Adipose tissue (tissue), 3 donors: ENCODE data around the gene NELFE. TPM values are rescaled to one million over a fixed set of nuclear protein-coding genes. Genes with fewer than 3 reads are reported as not detected.

Experiments used
- H3K27ac ChIP-seq: one replicate; pipeline ENCODE4 v1.5.1; 2013; ENCODE audit warnings: low read depth, low read length
- WGBS, 3 donors: extraction: QIAGEN DNeasy Blood & Tissue Kit; methylation state at CpG; one replicate each; pipeline ENCODE4 v1.1.7; 2013; 5-methylcytosine and 5-hydroxymethylcytosine counted together
- polyA plus RNA-seq, 3 donors: library from polyadenylated mRNA; stranded (reverse); fragments of 200-250 nt; gene quantifications; one replicate each; pipeline ENCODE4 v1.2.3, GENCODE V29; 2013
- donor health status: healthy with polysubstance abuse.
- donor health status: Bipolar disorder and iron deficiency.
- donor health status: healthy.

Gene NELFE
- polyA plus RNA-seq, 3 donors: 38.8 to 60.8 (median 53.2) TPM

- H3K27ac ChIP-seq: no peak overlapping the region
- whole genome bisulfite sequencing, 3 donors: 95 to 96% (median 96%) methylated on average over 1 of the region's 1 CpG
These were observed 53.7 kb downstream of the NELFE start for GRCh38 chr6:31905041-31905440.

GRCh38 chr6:31903957-31904356, 54.8 kb downstream of the NELFE start:
- H3K27ac ChIP-seq: no peak overlapping the region

More at GRCh38 chr6:31903957-31904356, 54.8 kb downstream of the NELFE start:
- WGBS, 3 donors: 56 to 73% (median 63%) methylated on average over 3 of the region's 3 CpGs

Other genes starting within 250 kb of the NELFE start
- gene LY6G6D, start 243.6 kb downstream of the NELFE start, polyA plus RNA-seq: not detected
- gene LY6G6C, start 237.2 kb downstream of the NELFE start, polyA plus RNA-seq: under 1 TPM in 1 of 3 donors, not detected in 2; 0.16 TPM
- gene MPIG6B, start 235.6 kb downstream of the NELFE start, polyA plus RNA-seq: under 1 TPM in 2 of 3 donors, not detected in 1; 0.06 to 0.22 TPM
- 100 to 1,000 TPM in 2 of 3 donors, 10 to 100 TPM in 1; 21.9 to 213 (median 122) TPM for gene DDAH2, start 229.7 kb downstream of the NELFE start, polyA plus RNA-seq
- 100 to 1,000 TPM; 140 to 335 (median 301) TPM for gene CLIC1, start 222.4 kb downstream of the NELFE start, polyA plus RNA-seq
- gene MSH5, start 219.0 kb downstream of the NELFE start, polyA plus RNA-seq: 1 to 10 TPM; 2.4 to 4.4 (median 3.9) TPM
- gene SAPCD1, start 196.3 kb downstream of the NELFE start, polyA plus RNA-seq: 1 to 10 TPM in 1 of 3 donors, under 1 TPM in 1, not detected in 1; 0.51 to 1.4 TPM
- gene VWA7, start 181.6 kb downstream of the NELFE start, polyA plus RNA-seq: 1 to 10 TPM in 1 of 3 donors, under 1 TPM in 1, not detected in 1; 0.61 to 2.1 TPM
- 10 to 100 TPM; 24.2 to 38.6 (median 29.1) TPM for gene VARS1, start 163.2 kb downstream of the NELFE start, polyA plus RNA-seq
- 10 to 100 TPM; 29.7 to 55.0 (median 38.1) TPM for gene LSM2, start 152.0 kb downstream of the NELFE start, polyA plus RNA-seq
- gene HSPA1L, start 143.7 kb downstream of the NELFE start, polyA plus RNA-seq: 1 to 10 TPM in 1 of 3 donors, under 1 TPM in 2; 0.59 to 1.0 (median 0.80) TPM
- 100 to 1,000 TPM in 1 of 3 donors, 10 to 100 TPM in 2; 32.5 to 514 (median 76.3) TPM for gene HSPA1A, start 143.4 kb downstream of the NELFE start, polyA plus RNA-seq
- 100 to 1,000 TPM in 1 of 3 donors, 10 to 100 TPM in 2; 40.9 to 501 (median 47.1) TPM for gene HSPA1B, start 131.2 kb downstream of the NELFE start, polyA plus RNA-seq
- gene NEU1, start 96.2 kb downstream of the NELFE start, polyA plus RNA-seq: 10 to 100 TPM; 26.2 to 33.8 (median 31.5) TPM
- gene SLC44A4, start 80.0 kb downstream of the NELFE start, polyA plus RNA-seq: 1 to 10 TPM; 1.3 to 8.1 (median 6.2) TPM
- 10 to 100 TPM; 20.1 to 35.8 (median 23.0) TPM for gene EHMT2, start 61.3 kb downstream of the NELFE start, polyA plus RNA-seq
- 1 to 10 TPM; 1.7 to 5.2 (median 2.2) TPM for gene ZBTB12, start 56.9 kb downstream of the NELFE start, polyA plus RNA-seq
- gene C2, start 31.3 kb downstream of the NELFE start, polyA plus RNA-seq: 10 to 100 TPM in 2 of 3 donors, 1 to 10 TPM in 1; 1.6 to 20.4 (median 18.2) TPM
- gene CFB, start 12.9 kb downstream of the NELFE start, polyA plus RNA-seq: 100 to 1,000 TPM in 1 of 3 donors, 10 to 100 TPM in 2; 23.8 to 211 (median 49.8) TPM
- 10 to 100 TPM; 28.7 to 62.6 (median 59.6) TPM for gene SKIC2, start 204 bp upstream of the NELFE start, polyA plus RNA-seq
- 10 to 100 TPM; 10.4 to 20.8 (median 15.8) TPM for gene DXO, start 13.2 kb upstream of the NELFE start, polyA plus RNA-seq
- gene C4A, start 23.1 kb upstream of the NELFE start, polyA plus RNA-seq: 100 to 1,000 TPM in 2 of 3 donors, 10 to 100 TPM in 1; 20.8 to 180 (median 112) TPM
- 100 to 1,000 TPM in 1 of 3 donors, 10 to 100 TPM in 2; 22.4 to 207 (median 93.8) TPM for gene C4B, start 55.8 kb upstream of the NELFE start, polyA plus RNA-seq
- 1 to 10 TPM in 2 of 3 donors, under 1 TPM in 1; 0.71 to 2.1 (median 1.4) TPM for gene CYP21A2, start 79.4 kb upstream of the NELFE start, polyA plus RNA-seq
- gene TNXB, start 150.4 kb upstream of the NELFE start, polyA plus RNA-seq: 10 to 100 TPM in 2 of 3 donors, 1 to 10 TPM in 1; 5.3 to 65.0 (median 47.4) TPM
- gene ATF6B, start 169.3 kb upstream of the NELFE start, polyA plus RNA-seq: 10 to 100 TPM; 36.8 to 53.4 (median 38.2) TPM
- 1 to 10 TPM; 3.3 to 5.0 (median 4.3) TPM for gene FKBPL, start 171.3 kb upstream of the NELFE start, polyA plus RNA-seq
- 1 to 10 TPM in 2 of 3 donors, under 1 TPM in 1; 0.70 to 5.6 (median 1.4) TPM for gene PRRT1, start 193.0 kb upstream of the NELFE start, polyA plus RNA-seq
- 10 to 100 TPM in 2 of 3 donors, 1 to 10 TPM in 1; 6.3 to 18.5 (median 13.2) TPM for gene PPT2, start 195.2 kb upstream of the NELFE start, polyA plus RNA-seq
- 10 to 100 TPM in 2 of 3 donors, 1 to 10 TPM in 1; 5.3 to 49.7 (median 12.4) TPM for gene EGFL8, start 205.6 kb upstream of the NELFE start, polyA plus RNA-seq
- gene AGPAT1, start 217.1 kb upstream of the NELFE start, polyA plus RNA-seq: 10 to 100 TPM; 19.9 to 56.3 (median 43.1) TPM
- 10 to 100 TPM; 37.7 to 82.3 (median 49.6) TPM for gene RNF5, start 219.4 kb upstream of the NELFE start, polyA plus RNA-seq
- gene AGER, start 225.3 kb upstream of the NELFE start, polyA plus RNA-seq: 1 to 10 TPM; 2.6 to 3.3 (median 3.1) TPM
- gene PBX2, start 231.2 kb upstream of the NELFE start, polyA plus RNA-seq: 10 to 100 TPM; 19.0 to 60.2 (median 33.5) TPM
- 10 to 100 TPM in 2 of 3 donors, 1 to 10 TPM in 1; 3.9 to 71.0 (median 27.7) TPM for gene GPSM3, start 233.7 kb upstream of the NELFE start, polyA plus RNA-seq